OCI-LY7 (cell line): Measurements from ENCODE around the gene TMPO.

Source experiments
- CTCF ChIP-seq: fragments of 200-600 bp; sonication (generic); conservative IDR thresholded peaks from 2 replicates; pipeline ENCODE4 v1.5.1; 2014; ENCODE audit warnings: mild to moderate bottlenecking, antibody characterized with exemption, low read length, moderate library complexity, mixed read lengths
- EZH2phosphoT487 ChIP-seq: fragments of 200-600 bp; sonication (generic); IDR thresholded peaks from 2 replicates; pipeline ENCODE4 v1.6.1; 2018; ENCODE audit warnings: low read depth, borderline replicate concordance, mild to moderate bottlenecking, mixed run types, antibody characterized with exemption, low read length, moderate library complexity, mixed read lengths

- no peak for TF ChIP-seq CTCF
- no peak for TF ChIP-seq EZH2phosphoT487
These were observed 63.4 kb downstream of the TMPO start for GRCh38 chr12:98578821-98579220.
